GM18870 (cell line): ENCODE data around the gene GPX4.

Experiments
- ATAC-seq: cut with Tn5 transposase; IDR thresholded peaks from one replicate; pipeline ENCODE4 v1.9.1; 2021; ENCODE audit warnings: moderate library complexity; ENCODE audit not compliant: unreplicated experiment

GPX4 gene

DNA sequence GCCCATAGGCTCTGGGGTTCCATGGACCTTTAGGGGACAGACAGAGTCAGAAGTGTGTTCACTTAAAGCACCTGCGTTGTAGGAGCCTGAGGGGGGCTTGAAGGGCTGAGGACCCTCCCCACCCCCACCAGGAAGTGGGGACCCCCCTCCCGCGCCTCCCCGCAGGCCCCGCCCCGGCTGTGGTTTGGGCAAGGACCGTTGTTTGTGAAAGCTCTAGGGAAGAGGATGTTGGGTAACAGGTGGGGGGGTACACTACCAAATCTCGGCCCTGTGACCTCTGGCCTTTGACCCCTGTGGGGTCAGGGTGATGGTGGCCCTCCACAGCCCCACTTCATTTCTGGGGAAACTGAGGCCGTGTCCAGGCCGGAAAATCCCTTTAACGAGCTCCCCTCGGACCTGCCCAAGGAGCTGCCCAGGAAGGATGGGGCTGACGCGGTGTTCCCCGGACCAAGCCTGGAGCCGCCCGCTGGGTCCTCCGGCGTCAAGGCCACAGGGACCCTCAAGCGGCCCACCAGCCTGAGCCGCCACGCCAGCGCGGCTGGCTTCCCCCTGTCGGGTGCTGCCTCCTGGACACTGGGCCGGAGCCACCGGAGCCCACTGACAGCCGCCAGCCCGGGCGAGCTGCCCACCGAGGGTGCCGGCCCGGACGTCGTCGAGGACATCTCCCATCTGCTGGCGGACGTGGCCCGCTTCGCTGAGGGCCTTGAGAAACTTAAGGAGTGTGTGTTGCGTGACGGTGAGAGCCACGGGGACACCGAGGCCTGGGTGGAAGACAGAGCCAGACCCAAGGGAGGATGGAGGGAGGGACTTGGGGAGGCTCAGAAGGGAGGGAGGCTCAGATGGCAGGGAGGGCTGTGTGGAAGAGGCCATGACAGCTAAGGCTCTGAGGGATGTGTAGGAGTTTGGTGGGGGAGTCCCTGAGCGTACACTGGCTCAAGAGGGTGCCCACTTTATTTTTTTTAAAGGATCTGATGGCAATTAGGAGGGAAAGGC is 35.5 kb upstream of the GPX4 start:
- ATAC-seq: no peak

DNA sequence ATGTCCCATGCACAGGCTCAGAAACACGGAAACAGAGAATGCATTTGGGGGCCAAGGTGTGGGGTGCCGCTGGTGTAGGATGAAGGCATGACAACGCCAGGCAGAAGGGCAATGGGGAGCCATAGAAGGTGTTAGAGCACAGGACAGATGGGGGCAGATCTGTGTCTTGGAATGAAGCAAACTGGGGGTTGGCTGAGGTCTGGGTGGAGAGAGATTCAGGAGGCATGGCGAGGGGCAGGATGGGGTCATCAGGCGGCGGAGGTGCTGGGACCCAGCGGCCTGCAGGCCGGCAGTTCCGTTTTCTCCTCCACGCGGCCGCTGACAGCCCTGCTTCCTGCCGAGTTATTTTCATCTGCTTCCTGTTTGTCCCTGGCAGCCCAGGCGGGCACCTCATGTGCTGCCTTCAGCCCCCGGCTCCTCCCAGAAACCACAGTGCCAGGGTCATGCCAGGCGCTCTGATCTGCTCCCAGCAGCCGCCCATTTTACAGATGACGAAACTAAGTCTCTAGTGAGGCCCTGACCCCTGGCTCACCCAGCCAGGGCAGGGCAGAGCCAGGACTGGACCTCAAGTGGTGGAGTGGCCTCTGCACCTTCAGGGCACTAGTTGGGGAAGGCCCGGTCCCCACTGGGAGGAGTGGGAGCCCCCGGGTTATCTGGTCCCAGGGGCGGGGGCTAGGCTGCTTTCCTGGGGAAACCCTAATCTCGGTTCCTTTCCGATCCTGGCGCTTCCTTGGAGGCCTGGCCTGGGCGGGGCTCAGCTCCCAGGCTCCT is 34.6 kb upstream of the GPX4 start:
- ATAC-seq: no peak

DNA sequence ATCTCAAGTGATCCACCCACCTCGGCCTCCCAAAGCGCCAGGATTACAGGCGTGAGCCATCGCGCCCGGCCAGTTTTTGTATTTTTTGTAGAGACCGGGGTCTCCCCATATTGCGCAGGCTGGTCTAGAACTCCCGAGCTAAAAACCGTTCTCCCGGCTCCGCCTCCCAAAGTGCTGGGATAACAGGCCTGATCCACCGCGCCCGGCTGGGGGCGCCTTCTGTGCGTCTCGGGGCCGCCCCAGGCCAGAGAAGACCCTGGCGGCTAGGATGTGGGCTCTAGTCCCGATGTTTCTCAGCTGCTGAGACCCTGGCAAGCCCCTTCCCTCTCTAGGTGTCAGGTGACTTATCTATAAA is 33.2 kb upstream of the GPX4 start:
- ATAC-seq: no peak

DNA sequence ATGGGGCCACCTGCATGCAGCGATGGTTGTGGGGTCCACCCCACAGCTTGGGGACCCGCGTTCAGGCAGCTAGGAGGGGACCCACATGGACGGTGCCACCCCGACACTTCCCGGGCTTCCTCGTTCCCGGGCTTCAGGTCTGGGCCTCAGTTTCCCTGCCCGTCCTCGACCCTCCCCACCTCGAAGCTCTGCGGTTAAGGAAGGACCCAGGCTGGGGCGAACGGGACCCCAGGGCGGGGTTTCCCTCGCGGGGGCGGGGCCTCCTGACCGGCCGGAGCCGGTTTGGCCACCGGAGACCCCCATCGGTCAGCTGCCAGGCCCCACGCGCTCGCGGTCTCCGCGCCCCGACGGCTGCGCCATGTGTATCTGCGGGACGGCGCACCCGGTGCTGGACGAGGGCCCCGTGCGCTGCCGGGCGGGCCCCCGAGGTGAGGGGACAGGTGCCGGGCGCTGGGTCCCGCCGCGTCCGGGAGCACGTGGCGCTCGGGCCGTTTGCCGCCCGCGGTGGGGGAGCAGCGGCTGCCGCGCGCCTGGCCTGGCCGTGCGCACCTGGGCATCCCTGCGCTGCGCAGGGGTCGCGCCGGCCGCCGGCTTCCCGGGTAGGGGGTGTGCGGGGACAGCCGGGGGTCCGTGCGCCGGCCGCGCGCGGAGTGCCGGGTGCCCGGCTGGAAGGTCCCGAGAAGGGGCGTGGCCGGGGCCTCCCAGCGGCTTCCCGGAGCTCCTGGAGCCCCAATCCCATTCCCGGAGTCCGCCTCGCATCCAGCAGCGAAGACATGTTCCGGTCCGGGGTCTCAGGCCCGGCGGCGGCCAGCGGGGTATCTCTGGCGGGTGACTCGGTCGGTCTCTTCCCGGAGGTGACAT is 32.6 kb upstream of the GPX4 start:
- ATAC-seq: no peak

DNA sequence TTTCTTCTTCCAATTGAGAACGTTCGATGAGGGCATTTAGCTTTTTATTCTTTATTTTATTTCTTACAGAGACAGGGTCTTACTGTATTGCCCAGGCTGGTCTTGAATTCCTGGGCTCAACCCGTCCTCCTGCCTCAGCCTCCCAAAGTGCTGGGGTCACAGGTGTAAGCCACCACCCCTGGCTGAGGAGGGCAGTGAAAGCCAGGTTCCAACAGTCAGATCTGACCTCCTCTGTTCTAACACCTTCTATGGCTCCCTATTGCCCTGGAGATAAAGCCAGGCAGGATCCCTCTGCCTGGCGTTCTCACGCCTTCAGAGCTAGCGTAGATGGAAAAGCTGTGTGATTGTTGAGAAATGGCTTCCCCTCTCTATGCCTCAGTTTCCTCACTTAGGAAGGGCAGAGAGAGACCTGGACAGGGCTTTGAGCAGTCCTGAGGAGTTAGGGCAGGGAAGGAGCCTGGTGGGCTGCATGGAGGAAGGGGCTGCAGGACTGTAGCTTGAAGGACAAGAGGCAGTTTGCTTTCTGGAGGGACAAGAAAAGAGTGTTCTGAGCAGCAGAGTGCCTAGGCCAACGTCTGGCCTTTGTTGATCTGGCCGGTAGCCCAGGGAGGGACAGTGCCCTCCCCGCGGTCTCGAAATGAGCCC is 31.3 kb upstream of the GPX4 start:
- no peak for ATAC-seq

DNA sequence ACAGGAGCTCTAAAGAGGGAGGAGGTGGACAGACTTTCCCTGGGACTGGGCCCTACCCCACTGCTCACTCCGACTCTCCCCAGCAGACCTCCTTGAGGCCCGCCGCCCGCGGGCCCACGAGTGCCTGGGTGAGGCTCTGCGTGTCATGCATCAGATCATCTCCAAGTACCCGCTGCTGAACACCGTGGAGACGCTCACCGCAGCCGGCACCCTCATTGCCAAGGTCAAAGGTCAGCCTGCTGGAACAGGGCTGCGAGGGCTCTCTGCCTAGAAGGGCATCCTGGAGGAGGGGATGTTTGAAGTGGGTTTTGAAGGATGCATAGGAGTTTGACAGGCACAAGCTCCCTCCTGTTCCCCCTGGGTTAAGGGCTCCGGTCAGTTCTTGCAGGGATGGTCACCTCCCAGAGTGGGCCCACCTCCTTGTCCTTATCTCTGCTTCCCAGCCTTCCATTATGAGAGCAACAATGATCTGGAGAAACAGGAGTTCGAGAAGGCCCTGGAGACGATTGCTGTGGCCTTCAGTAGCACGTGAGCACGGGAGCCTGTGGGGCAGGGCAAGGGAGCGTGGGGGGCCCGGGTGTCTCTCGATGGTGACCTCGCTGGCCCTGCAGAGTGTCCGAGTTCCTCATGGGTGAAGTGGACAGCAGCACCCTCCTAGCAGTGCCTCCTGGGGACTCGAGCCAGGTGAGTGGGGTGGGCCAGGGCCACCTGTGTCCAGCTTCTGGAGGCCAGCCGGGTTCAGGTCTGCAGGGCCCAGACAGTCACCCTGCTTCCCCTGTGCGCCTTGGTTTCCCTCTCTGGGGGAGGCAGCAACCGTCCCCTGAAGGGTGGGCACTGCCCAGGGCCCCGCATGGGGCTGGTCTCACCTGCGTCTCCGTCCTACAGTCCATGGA is 30.5 kb upstream of the GPX4 start:
- no peak for ATAC-seq

DNA sequence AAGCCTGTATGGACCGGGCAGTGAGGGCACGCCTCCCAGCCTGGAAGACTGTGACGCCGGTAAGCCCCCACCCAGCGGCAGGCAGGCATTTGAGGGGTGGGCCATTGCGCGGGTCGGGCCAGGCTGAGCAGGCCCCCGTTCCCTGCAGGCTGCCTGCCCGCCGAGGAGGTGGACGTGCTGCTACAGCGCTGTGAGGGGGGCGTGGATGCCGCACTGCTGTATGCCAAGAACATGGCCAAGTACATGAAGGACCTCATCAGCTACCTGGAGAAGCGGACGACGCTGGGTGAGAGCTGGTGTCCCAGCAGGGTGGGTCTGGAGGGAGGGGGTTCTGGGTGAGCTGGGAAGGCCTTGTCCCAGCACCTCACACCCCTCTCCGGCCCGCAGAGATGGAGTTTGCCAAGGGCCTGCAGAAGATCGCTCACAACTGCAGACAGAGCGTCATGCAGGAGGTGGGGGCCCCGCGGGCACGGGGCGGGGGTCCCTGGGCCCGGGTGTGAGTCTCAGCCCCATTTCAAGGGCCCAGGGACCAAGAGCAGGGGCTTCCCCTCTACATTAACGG is 29.8 kb upstream of the GPX4 start:
- no peak for ATAC-seq

DNA sequence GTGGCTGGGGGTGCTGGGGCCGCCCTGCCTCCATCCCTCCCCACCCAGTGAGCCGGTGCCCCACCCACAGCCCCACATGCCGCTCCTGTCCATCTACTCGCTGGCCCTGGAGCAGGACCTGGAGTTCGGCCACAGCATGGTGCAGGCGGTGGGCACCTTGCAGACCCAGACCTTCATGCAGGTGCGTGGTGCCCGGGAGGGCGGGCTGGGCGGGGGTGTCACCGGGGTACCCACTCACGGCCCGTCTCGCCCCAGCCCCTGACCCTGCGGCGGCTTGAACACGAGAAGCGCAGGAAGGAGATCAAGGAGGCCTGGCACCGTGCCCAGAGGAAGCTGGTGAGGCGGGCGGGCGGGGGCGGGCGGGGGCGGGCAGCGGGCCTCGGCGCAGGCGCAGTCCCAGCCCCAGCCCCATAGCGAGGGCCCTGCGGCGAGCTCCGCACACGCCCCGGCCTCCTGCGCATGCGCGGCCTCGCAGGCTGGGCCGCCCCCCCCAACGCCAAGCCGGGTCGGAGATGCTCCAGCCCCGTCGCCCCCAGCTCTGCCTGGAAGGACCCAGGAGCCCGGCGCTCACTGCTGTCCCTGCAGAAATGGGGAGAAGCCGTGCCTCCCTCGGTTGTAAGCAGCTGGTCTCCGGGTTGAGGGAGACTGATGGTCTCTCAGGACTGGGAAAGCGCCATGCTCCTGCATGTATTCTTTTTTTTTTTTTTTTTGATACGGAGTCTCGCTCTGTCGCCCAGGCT is 29.1 kb upstream of the GPX4 start:
- no peak for ATAC-seq

DNA sequence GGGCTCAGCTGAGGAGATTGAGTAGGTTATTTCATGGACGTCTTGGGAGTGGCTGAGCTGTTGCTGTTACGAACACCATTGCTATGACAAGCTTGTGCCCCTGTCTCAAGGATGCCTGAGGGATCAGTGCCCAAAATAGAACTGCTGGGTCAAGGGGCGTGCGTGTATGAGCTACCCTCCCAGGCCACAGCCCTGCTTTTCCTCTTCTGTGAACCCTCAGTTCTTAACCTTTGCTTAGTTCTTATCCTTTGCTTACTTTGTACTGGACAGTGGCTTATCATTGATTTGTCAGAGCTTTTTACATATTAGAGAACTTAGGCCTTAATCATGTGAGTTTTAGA is 27.8 kb upstream of the GPX4 start:
- ATAC-seq: no peak

DNA sequence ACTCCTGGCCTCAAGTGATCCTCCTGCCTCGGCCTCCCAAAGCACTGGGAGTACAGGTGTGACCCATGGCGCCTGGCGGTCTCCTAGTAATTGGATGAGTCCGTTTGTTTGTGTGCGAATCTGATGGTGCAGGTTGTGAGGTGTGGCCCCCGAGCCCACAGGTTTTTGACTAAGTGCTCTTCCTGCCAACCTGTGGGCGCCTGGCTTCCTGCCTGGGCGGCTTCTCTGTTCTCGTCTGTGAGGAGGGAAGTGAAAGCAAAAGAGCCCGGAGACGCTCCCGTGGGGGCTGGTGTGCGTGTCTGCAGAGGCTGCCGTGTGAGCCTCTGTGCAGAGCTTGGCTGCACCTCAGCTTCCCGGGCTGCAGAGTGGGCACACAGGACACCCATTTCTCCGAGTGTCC is 26.8 kb upstream of the GPX4 start:
- ATAC-seq: no peak

DNA sequence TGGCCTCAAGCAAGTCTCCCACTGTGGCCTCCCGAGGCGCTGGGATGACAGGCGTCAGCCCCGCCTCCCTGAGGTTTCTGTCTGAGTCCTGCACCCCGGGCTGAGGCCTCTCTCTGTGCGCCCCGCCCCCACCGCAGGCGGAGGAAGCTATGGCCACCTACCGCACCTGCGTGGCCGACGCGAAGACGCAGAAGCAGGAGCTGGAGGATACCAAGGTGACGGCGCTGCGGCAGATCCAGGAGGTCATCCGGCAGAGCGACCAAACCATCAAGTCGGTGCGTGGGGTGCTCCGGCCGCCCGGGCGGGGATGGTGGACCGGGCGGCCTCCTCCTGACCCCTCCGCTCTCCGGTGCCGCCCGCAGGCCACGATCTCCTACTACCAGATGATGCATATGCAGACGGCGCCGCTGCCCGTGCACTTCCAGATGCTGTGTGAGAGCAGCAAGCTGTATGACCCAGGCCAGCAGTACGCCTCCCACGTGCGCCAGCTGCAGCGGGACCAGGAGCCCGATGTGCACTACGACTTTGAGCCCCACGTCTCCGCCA is 24.2 kb upstream of the GPX4 start:
- no peak for ATAC-seq

DNA sequence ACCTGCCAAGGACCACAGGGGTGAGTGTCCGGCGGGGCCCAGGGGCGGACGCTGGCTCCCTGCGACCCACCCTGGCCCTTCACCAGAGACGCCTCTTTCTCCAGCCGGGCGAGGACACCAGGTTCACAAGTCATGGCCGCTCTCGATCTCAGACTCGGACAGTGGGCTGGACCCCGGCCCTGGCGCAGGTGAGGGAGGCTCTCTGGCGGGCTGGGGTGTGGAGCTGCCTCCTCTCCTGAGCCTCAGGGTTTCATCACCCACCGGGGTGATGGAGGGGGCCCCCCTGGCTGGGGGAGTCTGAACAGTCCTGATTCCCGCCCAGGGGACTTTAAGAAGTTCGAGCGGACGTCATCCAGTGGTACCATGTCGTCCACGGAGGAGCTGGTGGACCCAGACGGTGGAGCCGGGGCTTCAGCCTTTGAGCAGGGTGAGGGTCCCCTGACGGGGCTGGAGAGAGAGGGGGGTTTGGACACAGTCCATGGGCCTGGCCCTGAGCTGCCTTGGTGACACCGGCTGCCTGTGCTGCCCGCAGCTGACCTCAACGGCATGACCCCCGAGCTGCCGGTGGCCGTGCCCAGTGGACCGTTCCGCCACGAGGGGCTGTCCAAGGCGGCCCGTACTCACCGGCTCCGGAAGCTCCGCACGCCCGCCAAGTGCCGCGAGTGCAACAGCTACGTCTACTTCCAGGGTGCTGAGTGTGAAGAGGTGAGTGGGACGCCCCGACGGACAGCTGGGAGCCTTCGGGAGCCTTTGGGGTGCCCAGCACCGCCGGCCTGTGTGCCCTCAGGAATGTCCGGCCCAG is 23.2 kb upstream of the GPX4 start:
- no peak for ATAC-seq

DNA sequence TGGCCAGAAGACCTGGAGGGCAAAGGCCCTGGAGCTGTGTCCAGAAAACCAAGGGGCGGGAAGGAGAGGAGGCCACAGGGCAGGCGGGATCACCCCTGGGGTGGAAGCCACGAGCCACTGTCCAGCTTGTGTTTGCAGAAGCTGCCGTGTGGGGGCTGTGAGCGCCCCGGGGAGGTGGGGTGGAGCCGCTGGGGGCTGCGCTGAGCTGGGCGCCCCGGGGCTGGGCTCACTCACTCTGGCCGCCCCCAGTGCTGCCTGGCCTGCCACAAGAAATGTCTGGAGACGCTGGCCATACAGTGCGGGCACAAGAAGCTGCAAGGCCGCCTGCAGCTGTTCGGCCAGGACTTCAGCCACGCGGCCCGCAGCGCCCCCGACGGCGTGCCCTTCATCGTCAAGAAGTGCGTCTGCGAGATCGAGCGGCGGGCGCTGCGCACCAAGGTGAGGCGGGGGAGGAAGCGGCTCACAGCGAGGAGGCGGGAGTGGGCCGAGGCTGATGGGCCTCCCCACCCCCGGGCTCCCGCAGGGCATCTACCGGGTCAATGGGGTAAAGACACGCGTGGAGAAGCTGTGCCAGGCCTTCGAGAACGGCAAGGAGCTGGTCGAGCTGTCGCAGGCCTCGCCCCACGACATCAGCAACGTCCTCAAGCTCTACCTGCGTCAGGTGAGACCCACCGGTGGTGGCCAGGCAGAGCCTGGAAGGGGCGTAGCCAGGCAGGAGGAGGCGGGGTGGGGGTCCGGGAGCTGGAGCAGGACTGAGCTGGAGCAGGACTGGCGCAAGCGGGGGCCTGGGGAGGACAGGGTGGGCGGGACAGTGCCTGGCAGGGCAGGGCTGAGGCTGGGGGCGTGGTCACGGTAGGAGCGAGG is 22.3 kb upstream of the GPX4 start:
- no peak for ATAC-seq

DNA sequence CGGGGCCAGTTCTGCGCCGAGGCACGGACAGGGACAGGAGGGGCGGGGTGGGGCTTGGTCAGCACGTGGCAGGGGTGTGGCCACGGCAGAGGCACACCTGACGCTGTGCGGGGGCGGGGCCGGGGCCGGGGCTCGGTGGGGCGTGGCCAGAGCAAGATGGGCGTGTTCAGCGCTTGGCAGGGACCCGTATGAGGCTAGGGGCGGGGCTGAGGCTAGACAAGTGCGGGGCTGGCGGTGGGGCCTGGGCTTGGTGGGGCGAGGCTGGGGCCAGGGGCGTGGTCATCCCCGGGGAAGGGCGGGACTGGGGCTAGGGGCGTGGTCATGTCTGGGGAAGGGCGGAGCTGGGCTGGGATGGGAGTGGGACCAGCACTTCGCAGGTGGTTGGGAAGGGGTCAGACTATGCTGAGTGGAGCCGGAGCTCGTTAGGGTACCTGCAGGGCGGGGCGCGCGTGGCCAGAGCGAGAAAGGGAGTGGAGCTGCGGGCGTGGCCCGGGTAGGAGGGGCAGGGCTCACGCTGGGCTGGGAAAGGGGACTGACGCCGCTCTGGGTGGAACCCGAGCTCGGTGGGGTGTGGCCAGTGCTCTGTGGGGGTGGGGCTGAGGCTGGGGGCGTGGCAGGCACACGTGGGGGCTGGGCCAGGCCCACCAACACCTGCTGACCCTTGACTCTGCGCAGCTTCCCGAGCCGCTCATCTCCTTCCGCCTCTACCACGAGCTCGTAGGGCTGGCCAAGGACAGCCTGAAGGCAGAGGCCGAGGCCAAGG is 21.4 kb upstream of the GPX4 start:
- ATAC-seq: no peak

DNA sequence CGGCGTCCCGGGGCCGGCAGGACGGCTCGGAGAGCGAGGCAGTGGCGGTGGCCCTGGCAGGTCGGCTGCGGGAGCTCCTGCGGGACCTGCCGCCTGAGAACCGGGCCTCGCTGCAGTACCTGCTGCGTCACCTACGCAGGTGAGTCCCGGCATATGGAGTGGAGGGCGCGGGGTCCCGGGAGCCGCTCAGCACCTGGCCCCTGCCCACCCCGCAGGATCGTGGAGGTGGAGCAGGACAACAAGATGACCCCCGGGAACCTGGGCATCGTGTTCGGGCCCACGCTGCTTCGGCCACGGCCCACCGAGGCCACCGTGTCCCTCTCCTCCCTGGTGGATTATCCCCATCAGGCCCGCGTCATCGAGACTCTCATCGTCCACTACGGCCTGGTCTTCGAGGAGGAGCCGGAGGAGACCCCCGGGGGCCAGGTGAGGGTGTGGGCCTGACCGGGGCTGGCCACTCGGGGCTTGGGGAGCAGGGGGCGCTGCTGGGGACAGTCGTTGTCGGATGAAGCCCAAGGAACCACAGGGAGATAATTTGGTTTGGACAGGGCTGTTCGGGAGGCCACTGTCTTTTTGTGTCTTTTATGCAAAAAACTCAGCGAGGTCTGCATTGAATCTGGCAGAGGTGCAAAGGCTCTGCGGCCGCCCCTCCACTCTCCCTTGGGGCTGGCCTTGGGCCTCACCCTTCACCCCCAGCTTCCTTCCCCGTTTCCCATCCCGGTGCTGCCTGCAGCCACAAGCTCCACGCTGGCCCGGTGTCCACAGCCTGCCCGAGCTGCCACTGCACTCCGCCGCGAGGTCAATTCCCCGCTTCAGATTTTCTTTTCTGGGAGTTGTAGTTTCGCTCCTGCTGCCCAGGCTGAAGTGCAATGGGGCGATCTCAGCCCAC is 20.6 kb upstream of the GPX4 start:
- ATAC-seq: no peak
